ENCODE data around the gene CCNG1.
A peak's percentile ranks its signal among the peaks of the same experiment; 100 is the strongest.

Gene CCNG1

GRCh38 chr5:163456840-163457239 is 19.4 kb downstream of the CCNG1 start:
- Histone ChIP-seq H3K27me3 (ENCODE audit: insufficient read depth, insufficient read length) (no peaks in the 10 kb centered on the region), H3K4me3 (ENCODE audit: insufficient read length, low read depth) (no peak overlapping the region), H3K9me3 (ENCODE audit: insufficient read depth, low read length) (no peaks in the 10 kb centered on the region), H3K9ac (ENCODE audit: insufficient read length, low read depth) (no peak overlapping the region), H3K4me1 (ENCODE audit: insufficient read depth, insufficient read length) (no peaks in the 10 kb centered on the region), H3K36me3 (ENCODE audit: insufficient read depth, insufficient read length, low read length) (peaks cover 27% of the 10 kb centered on the region)
- DNase-seq (ENCODE audit: low read depth, low spot score), result no peak
- TF ChIP-seq YY1 (IDR thresholded peaks at IDR 0.05; ENCODE audit: insufficient read depth, insufficient read length) (no peak), ZNF274 (IDR thresholded peaks at IDR 0.05; ENCODE audit: low read depth, low read length) (no peak), SUZ12 (IDR thresholded peaks at IDR 0.05; ENCODE audit: extremely low read depth, insufficient read depth, insufficient read length) (no peak)

- TF ChIP-seq YY1 (IDR thresholded peaks at IDR 0.05; ENCODE audit: insufficient read depth, insufficient read length) (no peak), ZNF274 (IDR thresholded peaks at IDR 0.05; ENCODE audit: low read depth, low read length) (no peak), SUZ12 (IDR thresholded peaks at IDR 0.05; ENCODE audit: extremely low read depth, insufficient read depth, insufficient read length) (no peak)
- Histone ChIP-seq H3K4me1 (ENCODE audit: insufficient read depth, insufficient read length) (no peaks in the 10 kb centered on the region), H3K4me3 (ENCODE audit: insufficient read length, low read depth) (peak overlapping the region; percentile 65), H3K9ac (ENCODE audit: insufficient read length, low read depth) (peak overlapping the region; percentile 90), H3K27me3 (ENCODE audit: insufficient read depth, insufficient read length) (no peaks in the 10 kb centered on the region), H3K9me3 (ENCODE audit: insufficient read depth, low read length) (no peaks in the 10 kb centered on the region), H3K36me3 (ENCODE audit: insufficient read depth, insufficient read length, low read length) (peaks cover 23% of the 10 kb centered on the region)
- DNase-seq (ENCODE audit: low read depth, low spot score), result no peak
Measured at GRCh38 chr5:163458778-163459385, 21.5 kb downstream of the CCNG1 start.

- TF ChIP-seq ZNF274 (IDR thresholded peaks at IDR 0.05; ENCODE audit: low read depth, low read length), result no peak
- peak overlapping the region; percentile 65 for H3K4me3 ChIP-seq (ENCODE audit: insufficient read length, low read depth)
- no peaks in the 10 kb centered on the region for H3K4me1 ChIP-seq (ENCODE audit: insufficient read depth, insufficient read length)
- DNase-seq (ENCODE audit: low read depth, low spot score), result no peak
- H3K9me3 ChIP-seq (ENCODE audit: insufficient read depth, low read length), result no peaks in the 10 kb centered on the region
- peaks cover 25% of the 10 kb centered on the region for H3K36me3 ChIP-seq (ENCODE audit: insufficient read depth, insufficient read length, low read length)
- peak overlapping the region; percentile 90 for H3K9ac ChIP-seq (ENCODE audit: insufficient read length, low read depth)
- H3K27me3 ChIP-seq (ENCODE audit: insufficient read depth, insufficient read length), result no peaks in the 10 kb centered on the region
Measured at GRCh38 chr5:163459462-163459818, 22.0 kb downstream of the CCNG1 start.

- TF ChIP-seq YY1 (IDR thresholded peaks at IDR 0.05; ENCODE audit: insufficient read depth, insufficient read length) (no peak), SUZ12 (IDR thresholded peaks at IDR 0.05; ENCODE audit: extremely low read depth, insufficient read depth, insufficient read length) (no peak), ZNF274 (IDR thresholded peaks at IDR 0.05; ENCODE audit: low read depth, low read length) (no peak)
- Histone ChIP-seq H3K27me3 (ENCODE audit: insufficient read depth, insufficient read length) (no peaks in the 10 kb centered on the region), H3K4me3 (ENCODE audit: insufficient read length, low read depth) (peak within 1 kb of the TSS; percentile 85), H3K9me3 (ENCODE audit: insufficient read depth, low read length) (no peaks in the 10 kb centered on the region), H3K4me1 (ENCODE audit: insufficient read depth, insufficient read length) (no peaks in the 10 kb centered on the region), H3K36me3 (ENCODE audit: insufficient read depth, insufficient read length, low read length) (peaks cover 22% of the 10 kb centered on the region), H3K9ac (ENCODE audit: insufficient read length, low read depth) (peak within 1 kb of the TSS; percentile 93)
- peak; percentile 90 for DNase-seq (ENCODE audit: low read depth, low spot score)
Measured at GRCh38 chr5:163459819-163460561, 22.6 kb downstream of the CCNG1 start, which contains the start of gene NUDCD2. Gene NUDCD2 (minus strand): TSS chr5:163460102. CDS start chr5:163460050, 52 bp downstream.

GRCh38 chr5:163460562-163461171 is 23.3 kb downstream of the CCNG1 start, which contains the start of gene HMMR:
Gene HMMR (plus strand): TSS chr5:163460632. CDS start chr5:163460693, 61 bp downstream.
- TF ChIP-seq YY1 (IDR thresholded peaks at IDR 0.05; ENCODE audit: insufficient read depth, insufficient read length), result no peak
- no peak for TF ChIP-seq SUZ12 (IDR thresholded peaks at IDR 0.05; ENCODE audit: extremely low read depth, insufficient read depth, insufficient read length)
- no peak for DNase-seq (ENCODE audit: low read depth, low spot score)
- no peaks in the 10 kb centered on the region for H3K27me3 ChIP-seq (ENCODE audit: insufficient read depth, insufficient read length)

GRCh38 chr5:163463063-163463435 is 25.7 kb downstream of the CCNG1 start:
- Histone ChIP-seq H3K27me3 (ENCODE audit: insufficient read depth, insufficient read length) (no peaks in the 10 kb centered on the region), H3K9ac (ENCODE audit: insufficient read length, low read depth) (no peak overlapping the region), H3K36me3 (ENCODE audit: insufficient read depth, insufficient read length, low read length) (peaks cover 25% of the 10 kb centered on the region), H3K4me1 (ENCODE audit: insufficient read depth, insufficient read length) (no peaks in the 10 kb centered on the region), H3K9me3 (ENCODE audit: insufficient read depth, low read length) (no peaks in the 10 kb centered on the region), H3K4me3 (ENCODE audit: insufficient read length, low read depth) (no peak overlapping the region)
- no peak for TF ChIP-seq SUZ12 (IDR thresholded peaks at IDR 0.05; ENCODE audit: extremely low read depth, insufficient read depth, insufficient read length)
- TF ChIP-seq ZNF274 (IDR thresholded peaks at IDR 0.05; ENCODE audit: low read depth, low read length), result no peak
- TF ChIP-seq YY1 (IDR thresholded peaks at IDR 0.05; ENCODE audit: insufficient read depth, insufficient read length), result no peak
- no peak for DNase-seq (ENCODE audit: low read depth, low spot score)

More at GRCh38 chr5:163460562-163461171, 23.3 kb downstream of the CCNG1 start, which contains the start of gene HMMR:
- Histone ChIP-seq H3K4me1 (ENCODE audit: insufficient read depth, insufficient read length) (no peaks in the 10 kb centered on the region), H3K9me3 (ENCODE audit: insufficient read depth, low read length) (no peaks in the 10 kb centered on the region), H3K4me3 (ENCODE audit: insufficient read length, low read depth) (peak within 1 kb of the TSS; percentile 85), H3K9ac (ENCODE audit: insufficient read length, low read depth) (peak within 1 kb of the TSS; percentile 93), H3K36me3 (ENCODE audit: insufficient read depth, insufficient read length, low read length) (peaks cover 20% of the 10 kb centered on the region)

GRCh38 chr5:163467682-163468081 is 30.3 kb downstream of the CCNG1 start:
- Histone ChIP-seq H3K4me3 (ENCODE audit: insufficient read length, low read depth) (no peak overlapping the region), H3K9me3 (ENCODE audit: insufficient read depth, low read length) (no peaks in the 10 kb centered on the region), H3K9ac (ENCODE audit: insufficient read length, low read depth) (no peak overlapping the region), H3K4me1 (ENCODE audit: insufficient read depth, insufficient read length) (no peaks in the 10 kb centered on the region), H3K36me3 (ENCODE audit: insufficient read depth, insufficient read length, low read length) (peaks cover 66% of the 10 kb centered on the region), H3K27me3 (ENCODE audit: insufficient read depth, insufficient read length) (no peaks in the 10 kb centered on the region)
- TF ChIP-seq SUZ12 (IDR thresholded peaks at IDR 0.05; ENCODE audit: extremely low read depth, insufficient read depth, insufficient read length), result no peak
- TF ChIP-seq YY1 (IDR thresholded peaks at IDR 0.05; ENCODE audit: insufficient read depth, insufficient read length), result no peak
- no peak for TF ChIP-seq ZNF274 (IDR thresholded peaks at IDR 0.05; ENCODE audit: low read depth, low read length)
- DNase-seq (ENCODE audit: low read depth, low spot score), result no peak

All from NT2/D1 (cell line).